Measurements from ENCODE around the gene HES2.
A peak's percentile ranks its signal among the peaks of the same experiment; 100 is the strongest.
"Not testable (repeated sequence)": the region's sequence is repeated elsewhere in the genome, so short reads cannot be mapped to it uniquely, and the experiment has no call there.

The HES2 gene

GRCh38 chr1:6438047-6438525 lies 18.4 kb upstream of the HES2 start:
- peak; percentile 67 to 71 (median 68) for DNase-seq
- H3K27ac Mint-ChIP-seq = no peak overlapping the region
- H3K4me3 Mint-ChIP-seq = no peak overlapping the region

DNA sequence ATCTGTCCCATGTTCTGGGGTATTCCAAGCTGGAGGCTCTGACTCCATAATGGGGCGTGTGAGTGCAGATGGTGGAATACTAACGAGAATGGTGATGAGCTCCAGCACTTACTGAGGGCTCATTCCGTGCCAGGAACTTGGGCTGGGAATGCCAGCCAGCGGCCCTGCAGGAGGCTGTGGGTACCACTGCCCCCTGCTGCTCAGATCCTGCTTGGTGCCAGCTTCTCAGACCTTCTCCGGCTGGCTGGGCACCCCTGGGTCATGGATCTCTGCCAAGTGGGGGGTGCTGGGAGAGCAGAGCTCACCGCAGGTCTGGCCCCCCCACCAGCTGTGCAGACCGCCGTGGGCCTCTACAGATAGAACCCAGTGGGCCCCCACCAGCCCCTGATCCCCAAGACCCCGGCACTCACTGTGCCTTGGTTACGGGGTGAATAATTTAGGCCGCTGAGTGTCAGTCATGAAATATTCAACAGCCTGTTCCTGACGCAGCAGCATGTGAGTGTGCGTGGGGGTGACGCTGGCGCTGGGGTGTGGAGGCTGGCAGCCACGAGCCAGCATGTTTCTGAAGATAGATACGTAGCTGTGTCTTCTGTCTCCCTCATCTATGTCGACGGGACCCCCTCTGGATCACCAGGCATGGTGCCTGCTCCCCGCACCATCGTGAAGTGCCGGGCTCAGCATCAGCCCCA lies 17.4 kb upstream of the HES2 start:
- not testable (repeated sequence) for H3K36me3 Mint-ChIP-seq (ENCODE audit: insufficient read depth); H3K4me3 Mint-ChIP-seq; H3K27ac Mint-ChIP-seq; DNase-seq; ATAC-seq (replicated peaks); H3K9me3 Mint-ChIP-seq
- Mint-ChIP-seq H3K27me3 (peaks cover 27 to 50% of the 10 kb centered on the region in 2 donors), H3K4me1 (ENCODE audit: low read depth in 2 of 2) (peaks cover 11 to 13% of the 10 kb centered on the region in 2 donors)

More at GRCh38 chr1:6438047-6438525, 18.4 kb upstream of the HES2 start:
- Mint-ChIP-seq H3K9me3 (no peaks in the 10 kb centered on the region), H3K36me3 (ENCODE audit: insufficient read depth) (peaks cover 4% of the 10 kb centered on the region), H3K27me3 (peaks cover 27 to 50% of the 10 kb centered on the region in 2 donors), H3K4me1 (ENCODE audit: low read depth in 2 of 2) (peaks cover 11 to 13% of the 10 kb centered on the region in 2 donors)
- ATAC-seq (replicated peaks) = peak; percentile 50

DNA sequence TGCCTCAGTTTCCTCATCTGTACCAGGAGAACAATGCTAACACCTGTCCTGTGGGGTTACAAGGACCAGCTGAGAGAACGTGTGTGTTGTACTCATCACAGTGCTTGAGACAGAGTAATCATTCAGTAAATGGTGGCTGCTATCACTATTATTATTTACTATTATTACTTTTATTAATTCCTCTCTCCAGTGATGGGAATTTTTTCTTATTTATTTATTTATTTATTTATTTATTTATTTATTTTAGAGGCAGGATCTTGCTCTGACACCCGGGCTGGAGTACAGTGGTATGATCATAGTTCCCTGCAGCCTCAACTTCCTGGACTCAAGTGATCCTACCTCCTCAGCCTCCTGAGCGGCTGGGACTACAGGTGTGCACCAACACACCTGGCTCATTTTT lies 16.6 kb upstream of the HES2 start:
- H3K4me1 Mint-ChIP-seq (ENCODE audit: low read depth in 2 of 2) = peaks cover 11 to 13% of the 10 kb centered on the region in 2 donors
- H3K27ac Mint-ChIP-seq; H3K9me3 Mint-ChIP-seq; DNase-seq; H3K36me3 Mint-ChIP-seq (ENCODE audit: insufficient read depth); ATAC-seq (replicated peaks); H3K4me3 Mint-ChIP-seq: not testable (repeated sequence)
- peaks cover 22 to 41% of the 10 kb centered on the region in 2 donors for H3K27me3 Mint-ChIP-seq

DNA sequence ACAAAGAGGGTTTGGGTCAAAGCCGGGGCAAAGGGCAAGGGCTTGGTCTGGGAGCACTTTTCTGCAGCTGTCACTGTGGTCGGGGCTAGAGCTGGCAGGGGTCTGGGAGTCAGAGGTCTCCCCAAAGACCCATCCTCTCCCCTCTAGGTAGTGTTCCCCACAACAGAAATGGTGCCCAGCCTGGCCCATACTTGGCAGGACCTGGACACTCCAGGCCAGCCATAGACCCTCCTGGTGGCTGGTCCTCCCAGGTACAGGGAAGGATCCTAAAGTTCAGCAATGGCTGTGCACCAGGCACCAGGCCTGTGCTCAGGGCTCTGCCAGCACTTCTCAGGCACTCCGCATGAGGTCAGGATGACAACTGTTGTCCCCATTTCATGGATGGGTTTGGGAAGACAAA lies 15.8 kb upstream of the HES2 start:
- Mint-ChIP-seq H3K9me3 (no peaks in the 10 kb centered on the region), H3K4me1 (ENCODE audit: low read depth in 2 of 2) (peaks cover 8 to 13% of the 10 kb centered on the region in 2 donors), H3K27me3 (peaks cover 20 to 41% of the 10 kb centered on the region in 2 donors), H3K27ac (no peak overlapping the region), H3K4me3 (no peak overlapping the region), H3K36me3 (ENCODE audit: insufficient read depth) (peaks cover 4% of the 10 kb centered on the region)
- DNase-seq (no peak), ATAC-seq (replicated peaks) (no peak)

DNA sequence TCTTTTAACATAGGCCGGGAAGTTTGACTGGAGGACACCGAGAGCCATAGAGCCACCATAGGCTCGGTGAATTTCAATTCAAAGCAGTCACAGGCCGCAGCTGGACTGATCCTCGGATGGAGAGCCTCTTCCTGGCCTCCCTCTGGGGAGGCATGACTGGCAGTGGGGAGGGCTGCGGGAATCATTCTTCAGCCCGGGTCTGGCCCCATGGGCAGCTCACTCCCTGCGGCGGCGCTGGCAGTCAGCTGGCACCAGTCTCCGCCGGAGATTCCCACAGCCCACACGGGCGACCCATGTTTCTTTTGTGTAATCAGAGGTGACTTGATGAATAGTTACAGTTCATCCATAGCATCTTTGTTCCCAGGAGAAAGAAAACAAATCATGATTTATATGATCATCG lies 15.4 kb upstream of the HES2 start:
- Mint-ChIP-seq H3K4me1 (ENCODE audit: low read depth in 2 of 2) (peaks cover 8 to 13% of the 10 kb centered on the region in 2 donors), H3K4me3 (no peak overlapping the region), H3K9me3 (no peaks in the 10 kb centered on the region), H3K27me3 (peaks cover 24 to 45% of the 10 kb centered on the region in 2 donors), H3K36me3 (ENCODE audit: insufficient read depth) (peaks cover 4% of the 10 kb centered on the region), H3K27ac (no peak overlapping the region)
- ATAC-seq (replicated peaks) = no peak
- no peak for DNase-seq

GRCh38 chr1:6434186-6434585 lies 14.5 kb upstream of the HES2 start:
- Mint-ChIP-seq H3K4me3 (no peak overlapping the region), H3K27me3 (peaks cover 23 to 46% of the 10 kb centered on the region in 2 donors), H3K36me3 (ENCODE audit: insufficient read depth) (peaks cover 4% of the 10 kb centered on the region), H3K4me1 (ENCODE audit: low read depth in 2 of 2) (peaks cover 6 to 8% of the 10 kb centered on the region in 2 donors), H3K27ac (no peak overlapping the region), H3K9me3 (no peaks in the 10 kb centered on the region)
- DNase-seq (no peak), ATAC-seq (replicated peaks) (no peak)

DNA sequence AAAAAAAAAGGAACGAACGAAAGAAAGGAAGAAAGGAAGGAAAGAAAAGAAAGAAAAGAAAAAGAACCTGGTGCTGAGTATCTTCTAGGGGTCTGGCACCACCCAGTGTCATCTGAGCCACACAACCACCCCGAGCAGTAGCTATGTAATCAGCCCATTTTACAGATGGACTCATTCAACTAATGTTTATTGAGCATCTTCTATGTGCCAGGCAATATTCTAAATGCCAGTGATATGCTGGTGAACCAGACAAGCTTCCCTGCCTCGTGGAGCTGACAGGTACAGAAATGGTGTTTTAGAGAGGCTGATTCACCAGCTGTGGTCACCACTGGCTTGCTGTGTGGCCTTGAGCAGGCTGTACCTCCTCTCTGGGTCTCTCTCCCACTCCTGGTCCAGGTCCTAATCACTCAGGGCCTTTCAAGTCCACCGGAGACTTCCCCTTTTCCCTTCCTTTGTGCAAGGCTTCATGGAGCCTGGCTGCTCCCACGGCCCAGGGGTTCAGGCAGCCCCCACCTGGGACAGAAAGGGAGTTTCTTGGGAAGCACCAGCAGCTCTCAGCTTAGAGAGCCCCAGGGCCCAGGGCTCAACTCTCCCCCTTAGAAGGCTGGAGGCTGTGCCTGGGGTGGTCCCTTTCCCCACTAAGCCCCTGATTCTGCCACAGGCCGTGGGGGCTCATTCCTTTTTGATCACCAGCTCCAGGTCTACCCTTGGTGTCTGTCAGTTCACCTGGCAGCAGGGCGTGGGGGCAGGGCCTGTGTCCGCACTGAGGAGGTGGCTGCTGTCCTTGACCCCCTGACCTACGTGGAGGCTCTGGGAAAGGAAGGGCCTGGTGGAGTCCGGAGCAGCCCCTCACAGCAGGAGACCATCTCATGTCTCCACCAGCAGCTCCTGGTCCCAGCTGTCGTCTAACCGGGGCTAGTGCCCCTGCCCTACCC lies 12.2 kb upstream of the HES2 start:
- H3K27ac Mint-ChIP-seq; DNase-seq; H3K9me3 Mint-ChIP-seq; H3K4me1 Mint-ChIP-seq (ENCODE audit: low read depth in 2 of 2); ATAC-seq (replicated peaks); H3K36me3 Mint-ChIP-seq (ENCODE audit: insufficient read depth); H3K4me3 Mint-ChIP-seq: not testable (repeated sequence)
- H3K27me3 Mint-ChIP-seq = peaks cover 27 to 44% of the 10 kb centered on the region in 2 donors

- not testable (repeated sequence) for H3K9me3 Mint-ChIP-seq; ATAC-seq (replicated peaks); DNase-seq; H3K4me1 Mint-ChIP-seq (ENCODE audit: low read depth in 2 of 2); H3K4me3 Mint-ChIP-seq; H3K27ac Mint-ChIP-seq; H3K36me3 Mint-ChIP-seq (ENCODE audit: insufficient read depth)
- peaks cover 30 to 56% of the 10 kb centered on the region in 2 donors for H3K27me3 Mint-ChIP-seq
Observed at GRCh38 chr1:6429660-6430411, 10.1 kb upstream of the HES2 start.

GRCh38 chr1:6428453-6428852 lies 8.7 kb upstream of the HES2 start:
- not testable (repeated sequence) for H3K4me3 Mint-ChIP-seq; H3K4me1 Mint-ChIP-seq (ENCODE audit: low read depth in 2 of 2); H3K27ac Mint-ChIP-seq; H3K36me3 Mint-ChIP-seq (ENCODE audit: insufficient read depth); ATAC-seq (replicated peaks); DNase-seq; H3K9me3 Mint-ChIP-seq
- peaks cover 38 to 58% of the 10 kb centered on the region in 2 donors for H3K27me3 Mint-ChIP-seq

DNA sequence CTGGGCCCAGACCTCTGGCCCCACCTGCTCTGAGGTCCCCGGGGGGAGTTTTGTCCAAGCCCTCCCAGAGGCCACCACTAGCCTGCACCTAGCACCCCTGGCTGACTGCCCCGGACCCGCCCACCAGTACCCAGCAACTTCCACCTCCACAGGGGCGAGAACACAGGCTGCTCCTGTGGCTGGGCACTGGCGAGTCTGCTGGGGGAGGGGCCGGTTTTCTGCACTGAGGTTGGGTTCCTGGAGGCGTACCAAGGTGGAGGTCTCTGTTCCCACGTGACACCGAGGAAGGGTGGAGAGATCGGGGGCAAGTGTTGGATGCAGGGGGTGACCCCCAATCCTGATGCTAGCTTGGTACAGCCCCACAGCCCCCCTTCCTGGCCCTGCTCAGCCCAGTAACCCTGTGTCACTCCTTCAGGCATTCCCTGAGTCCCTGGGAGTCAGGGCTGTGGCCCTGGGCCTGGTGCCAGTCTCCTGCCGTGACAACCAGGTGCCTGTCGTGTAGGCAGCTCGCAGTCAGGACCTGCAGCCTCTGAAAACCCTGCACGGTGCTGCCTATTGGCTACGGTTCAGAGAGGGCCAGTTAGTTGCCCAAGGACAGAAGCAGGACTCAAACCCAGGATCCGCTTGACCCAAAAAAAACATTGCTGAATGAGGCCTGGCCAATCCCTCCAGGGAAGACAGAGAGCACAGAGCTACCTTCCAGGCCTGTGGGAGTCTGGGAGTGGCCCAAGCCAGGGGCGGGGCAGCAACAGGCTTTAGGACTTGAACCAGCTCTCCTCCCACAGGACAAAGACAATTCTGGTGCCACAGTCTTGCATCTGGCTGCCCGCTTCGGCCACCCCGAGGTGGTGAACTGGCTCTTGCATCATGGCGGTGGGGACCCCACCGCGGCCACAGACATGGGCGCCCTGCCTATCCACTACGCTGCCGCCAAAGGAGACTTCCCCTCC lies 8.0 kb upstream of the HES2 start:
- Mint-ChIP-seq H3K4me1 (ENCODE audit: low read depth in 2 of 2) (peaks cover 6 to 7% of the 10 kb centered on the region in 2 donors), H3K27ac (no peak overlapping the region)

GRCh38 chr1:6426972-6427350 lies 7.2 kb upstream of the HES2 start:
- H3K27me3 Mint-ChIP-seq = peaks cover 45 to 73% of the 10 kb centered on the region in 2 donors
- peaks cover 10% of the 10 kb centered on the region for H3K36me3 Mint-ChIP-seq (ENCODE audit: insufficient read depth)
- DNase-seq (no peak), ATAC-seq (replicated peaks) (no peak)
- H3K9me3 Mint-ChIP-seq = no peaks in the 10 kb centered on the region
- H3K27ac Mint-ChIP-seq = no peak overlapping the region
- no peak overlapping the region for H3K4me3 Mint-ChIP-seq
- H3K4me1 Mint-ChIP-seq (ENCODE audit: low read depth in 2 of 2) = peaks cover 6 to 7% of the 10 kb centered on the region in 2 donors

More for the DNA sequence above, 8.0 kb upstream of the HES2 start:
- no peak for DNase-seq
- Mint-ChIP-seq H3K27me3 (peaks cover 40 to 65% of the 10 kb centered on the region in 2 donors), H3K4me3 (no peak overlapping the region), H3K36me3 (ENCODE audit: insufficient read depth) (peaks cover 7% of the 10 kb centered on the region), H3K9me3 (no peaks in the 10 kb centered on the region)
- no peak for ATAC-seq (replicated peaks)

GRCh38 chr1:6426277-6426971 lies 6.7 kb upstream of the HES2 start:
- peaks cover 10% of the 10 kb centered on the region for H3K36me3 Mint-ChIP-seq (ENCODE audit: insufficient read depth)
- no peak overlapping the region for H3K4me3 Mint-ChIP-seq
- H3K4me1 Mint-ChIP-seq (ENCODE audit: low read depth in 2 of 2) = peaks cover 6 to 7% of the 10 kb centered on the region in 2 donors
- no peak for DNase-seq
- H3K27me3 Mint-ChIP-seq = peaks cover 51 to 78% of the 10 kb centered on the region in 2 donors
- H3K9me3 Mint-ChIP-seq = no peaks in the 10 kb centered on the region
- no peak overlapping the region for H3K27ac Mint-ChIP-seq
- no peak for ATAC-seq (replicated peaks)

Data from effector memory CD8-positive, alpha-beta T cell (primary cell).